HepG2 (cell line): ENCODE results near the gene MYO15A. TPM values are rescaled to one million over a fixed set of nuclear protein-coding genes. Genes with fewer than 3 reads are reported as not detected.

Experiments
- E2F1 ChIP-seq: sonication (generic); formaldehyde crosslinking; IDR thresholded peaks from 2 replicates; pipeline ENCODE4 v1.5.0; 2020; ENCODE audit warnings: missing genetic modification reagents
- ELF1 ChIP-seq: sonication (generic); formaldehyde crosslinking; IDR thresholded peaks from 2 replicates; pipeline ENCODE4 v1.4.0; 2020; ENCODE audit warnings: missing genetic modification reagents
- TARDBP ChIP-seq: sonication (generic); formaldehyde crosslinking; IDR thresholded peaks from 2 replicates; pipeline ENCODE4 v1.8.0; 2022; ENCODE audit warnings: mild to moderate bottlenecking, missing genetic modification reagents
- THAP9 ChIP-seq: sonication (generic); formaldehyde crosslinking; IDR thresholded peaks from 2 replicates; pipeline ENCODE4; 2020; ENCODE audit warnings: missing genetic modification reagents, mild to moderate bottlenecking, borderline replicate concordance
- UBTF ChIP-seq: sonication (generic); formaldehyde crosslinking; IDR thresholded peaks from 2 replicates; pipeline ENCODE4 v1.4.0; 2020; ENCODE audit warnings: mild to moderate bottlenecking, missing genetic modification reagents
- XBP1 ChIP-seq: sonication (generic); formaldehyde crosslinking; IDR thresholded peaks from 2 replicates; pipeline ENCODE4 v1.5.0; 2020; ENCODE audit warnings: missing genetic modification reagents
- ZBTB33 ChIP-seq: sonication (generic); formaldehyde crosslinking; IDR thresholded peaks from 2 replicates; pipeline ENCODE4 v1.4.0; 2020; ENCODE audit warnings: missing genetic modification reagents
- ZC3H13 ChIP-seq: sonication (generic); formaldehyde crosslinking; IDR thresholded peaks from 2 replicates; pipeline ENCODE4 v1.8.1; 2023; ENCODE audit warnings: mild to moderate bottlenecking, missing genetic modification reagents, moderate library complexity
- ZNF24 ChIP-seq: fragments of 450-650 bp; IDR thresholded peaks from 2 replicates; pipeline ENCODE4 v1.6.1; 2017; ENCODE audit warnings: antibody characterized with exemption, mild to moderate bottlenecking
- ZNF335 ChIP-seq: sonication (generic); formaldehyde crosslinking; IDR thresholded peaks from 2 replicates; pipeline ENCODE4 v1.4.0; 2020; ENCODE audit warnings: missing genetic modification reagents
- ZNF503 ChIP-seq: sonication (generic); formaldehyde crosslinking; IDR thresholded peaks from 2 replicates; pipeline ENCODE4 v1.4.0; 2020; ENCODE audit warnings: missing genetic modification reagents
- ZNF564 ChIP-seq: sonication (generic); formaldehyde crosslinking; IDR thresholded peaks from 2 replicates; pipeline ENCODE4 v1.8.1; 2023; ENCODE audit warnings: mild to moderate bottlenecking, missing genetic modification reagents
- ZNF724P ChIP-seq: sonication (generic); formaldehyde crosslinking; IDR thresholded peaks from 2 replicates; pipeline ENCODE4 v1.8.0; 2022; ENCODE audit warnings: missing genetic modification reagents, borderline replicate concordance
- ZNF768 ChIP-seq: sonication (generic); formaldehyde crosslinking; IDR thresholded peaks from 2 replicates; pipeline ENCODE4 v1.4.0; 2020; ENCODE audit warnings: missing genetic modification reagents
- ZNF788 ChIP-seq: sonication (generic); formaldehyde crosslinking; IDR thresholded peaks from 2 replicates; pipeline ENCODE4 v1.5.0; 2020; ENCODE audit warnings: mild to moderate bottlenecking, missing genetic modification reagents, borderline replicate concordance
- polyA plus RNA-seq, 8 experiments: library from polyadenylated mRNA; depleted of rRNA in 3 of 8; stranded (reverse) in 7 of 8; unstranded in 1 of 8; fragments of >200 nt; fragmentation: Illumina TruSeq in 4 of 8; extraction: Trizol in 4 of 8; gene quantifications; 2 replicates each; pipeline versions ENCODE4 v1.2.1 to v1.2.3, GENCODE V29; 2011 to 2016; ENCODE audit warnings: low read depth in 4 of 8, missing spikeins in 1 of 8, mixed read lengths in 1 of 8; ENCODE audit not compliant: insufficient read depth in 1 of 8
- total RNA-seq, 5 experiments: library from RNA; depleted of rRNA; stranded (reverse); fragments of >200 nt; fragmentation: Illumina TruSeq; extraction: Trizol; gene quantifications; 2 replicates each; pipeline ENCODE4 v1.2.3, GENCODE V29; 2016; ENCODE audit warnings: low read depth in 1 of 5

Gene MYO15A
- total and polyA plus RNA-seq, 2 of the 13 experiments (the other 11 are each of a cell fraction or from before 2014, with no cell fraction given): 0.07 to 0.20 TPM

GRCh38 chr17:18183334-18184142, 75.0 kb downstream of the MYO15A start, which contains the start of gene ALKBH5 (continued):
- TF ChIP-seq ZC3H13 (CRISPR knock-in tag) (peak; percentile 22; the same call in 1 of the 2 replicates), ZNF788 (CRISPR knock-in tag) (peak; percentile 67; the same call in 1 of the 2 replicates), E2F1 (no peak; the same call in 1 of the 2 replicates), XBP1 (CRISPR knock-in tag) (no peak), ELF1 (CRISPR knock-in tag) (peak; percentile 84), ZNF724P (CRISPR knock-in tag) (peak; percentile 90), UBTF (peak; percentile 48; the same call in 1 of the 2 replicates), ZNF24 (no peak), ZNF564 (CRISPR knock-in tag) (peak; percentile 56; the same call in 1 of the 2 replicates), ZNF768 (CRISPR knock-in tag) (no peak), ZNF503 (CRISPR knock-in tag) (peak; percentile 4), ZNF335 (CRISPR knock-in tag) (peak; percentile 98), ZBTB33 (CRISPR knock-in tag) (0 out of 2 replicates have a peak, but pooled peaks have one; percentile 33), THAP9 (CRISPR knock-in tag) (peak; percentile 47; the same call in 1 of the 2 replicates), TARDBP (peak; percentile 34; the same call in 1 of the 2 replicates)
